Gastrocnemius medialis (tissue), 4 donors: ENCODE measurements around the gene SMARCA2. TPM values are rescaled to one million over a fixed set of nuclear protein-coding genes. Genes with fewer than 3 reads are reported as not detected.

Experiments
- ATAC-seq, 2 donors: fragments of 150-250 bp; one replicate each; pipeline ENCODE4 v1.9.1; 2016
- DNase-seq, 2 donors: peaks; one replicate each; pipeline ENCODE4 v3.0.0-alpha.2; 2019
- H3K27ac ChIP-seq, 4 donors: fragments of 200-600 bp; sonication (generic); 1 replicate in 1 of 4; 2 replicates in 3 of 4; pipeline ENCODE4 v1.5.1; 2016 to 2018; ENCODE audit warnings: mild to moderate bottlenecking in 2 of 4, moderate library complexity in 1 of 4
- H3K27me3 ChIP-seq, 3 donors: fragments of 200-600 bp; sonication (generic) in 2 of 3; 1 replicate in 1 of 3; 2 replicates in 2 of 3; pipeline versions ENCODE4 v1.5.1 to v1.6.0; 2016 to 2019; ENCODE audit warnings: mild to moderate bottlenecking in 1 of 3, moderate library complexity in 1 of 3
- H3K36me3 ChIP-seq, 2 donors: fragments of 200-600 bp; sonication (generic) in 1 of 2; one replicate each; pipeline ENCODE4 v1.5.1; 2017 to 2018
- H3K4me1 ChIP-seq, 2 donors: fragments of 200-600 bp; sonication (generic) in 1 of 2; one replicate each; pipeline ENCODE4 v1.5.1; 2016 to 2017; ENCODE audit warnings: mild to moderate bottlenecking in 2 of 2
- H3K4me3 ChIP-seq, 4 donors: fragments of 200-600 bp; sonication (generic) in 3 of 4; 1 replicate in 1 of 4; 2 replicates in 3 of 4; pipeline ENCODE4 v1.5.1; 2016 to 2019; ENCODE audit warnings: mild to moderate bottlenecking in 2 of 4
- H3K9me3 ChIP-seq, 3 donors: fragments of 200-600 bp; sonication (generic) in 2 of 3; 1 replicate in 1 of 3; 2 replicates in 2 of 3; pipeline ENCODE4 v1.5.1; 2016 to 2019
- POLR2A ChIP-seq, 2 donors: fragments of 450-650 bp; IDR thresholded peaks; one replicate each; pipeline ENCODE4 v1.6.1; 2017; ENCODE audit warnings: antibody characterized with exemption in 2 of 2, mild to moderate bottlenecking in 2 of 2, moderate library complexity in 2 of 2
- in situ Hi-C, 4 donors: fragments of 200-750 bp; cut with MboI; loops; one replicate each; pipeline versions ENCODE4 v1.15.0 to v1.8.0; 2017; ENCODE audit warnings: low sequenced_read_pairs in 4 of 4
- intact Hi-C: fragments of 100-400 bp; cut with DNase I; formaldehyde crosslinking; loops from one replicate; pipeline ENCODE4 v1.15.1; 2023; ENCODE audit warnings: low total_unique reads
- total RNA-seq, 4 donors: library from RNA; depleted of rRNA; stranded (reverse); fragments of >200 nt; gene quantifications; one replicate each; pipeline versions ENCODE4 v1.1.0 to v1.2.3, GENCODE V29; 2016
- TF ChIP-seq, protein P1 (sequence below), 5 experiments: fragments of 450-650 bp in 3 of 5; fragments of 200-600 bp in 2 of 5; sonication (generic) in 2 of 5; IDR thresholded peaks in 4 of 5; conservative IDR thresholded peaks in 1 of 5; 1 replicate in 4 of 5; 2 replicates in 1 of 5; pipeline ENCODE4 v1.5.1; 2016 to 2019; ENCODE audit warnings: antibody characterized with exemption in 5 of 5, mild to moderate bottlenecking in 3 of 5, moderate library complexity in 3 of 5

The SMARCA2 gene
- total RNA-seq, 4 donors from 2014 or later, result 54.6 to 69.7 (median 63.0) TPM

DNA sequence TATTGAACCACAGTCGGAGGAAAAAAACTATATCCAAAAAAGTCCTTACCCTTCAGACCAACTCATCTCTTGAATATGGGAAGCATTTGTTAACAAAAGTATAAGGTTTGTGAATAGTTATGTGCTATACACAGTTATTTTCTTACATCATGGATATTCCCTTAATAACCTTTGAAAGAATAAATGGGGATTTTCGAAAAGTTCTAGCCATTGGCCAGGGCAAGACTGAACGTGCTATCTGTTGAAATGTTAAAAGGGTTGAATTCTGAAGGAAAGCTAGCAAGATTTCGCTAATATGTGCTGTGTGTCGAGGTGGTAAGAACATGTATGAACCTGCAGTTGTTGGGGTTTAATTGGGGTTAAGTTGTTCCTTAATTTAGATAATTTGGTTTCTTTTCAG lies 140.8 kb downstream of the SMARCA2 start:
- DNase-seq (no peak), ATAC-seq (no peak)
- intact Hi-C loops (loop anchor here (5.0 to 10.0 kb wide), 4 partner anchors 136 to 509 kb away; partner anchors contain the start of genes SMARCA2 and VLDLR), in situ Hi-C loops (no loop called here)
- H3K27me3 ChIP-seq, result no peaks in the 10 kb centered on the region
- H3K9me3 ChIP-seq, result no peaks in the 10 kb centered on the region
- peaks cover 20 to 24% of the 10 kb centered on the region in 2 donors for H3K4me1 ChIP-seq
- H3K4me3 ChIP-seq, result no peak overlapping the region
- peak overlapping the region in 2 of 4 donors; percentile 3 to 78 for H3K27ac ChIP-seq
- H3K36me3 ChIP-seq, result no peaks in the 10 kb centered on the region
- TF ChIP-seq, protein P1, sequence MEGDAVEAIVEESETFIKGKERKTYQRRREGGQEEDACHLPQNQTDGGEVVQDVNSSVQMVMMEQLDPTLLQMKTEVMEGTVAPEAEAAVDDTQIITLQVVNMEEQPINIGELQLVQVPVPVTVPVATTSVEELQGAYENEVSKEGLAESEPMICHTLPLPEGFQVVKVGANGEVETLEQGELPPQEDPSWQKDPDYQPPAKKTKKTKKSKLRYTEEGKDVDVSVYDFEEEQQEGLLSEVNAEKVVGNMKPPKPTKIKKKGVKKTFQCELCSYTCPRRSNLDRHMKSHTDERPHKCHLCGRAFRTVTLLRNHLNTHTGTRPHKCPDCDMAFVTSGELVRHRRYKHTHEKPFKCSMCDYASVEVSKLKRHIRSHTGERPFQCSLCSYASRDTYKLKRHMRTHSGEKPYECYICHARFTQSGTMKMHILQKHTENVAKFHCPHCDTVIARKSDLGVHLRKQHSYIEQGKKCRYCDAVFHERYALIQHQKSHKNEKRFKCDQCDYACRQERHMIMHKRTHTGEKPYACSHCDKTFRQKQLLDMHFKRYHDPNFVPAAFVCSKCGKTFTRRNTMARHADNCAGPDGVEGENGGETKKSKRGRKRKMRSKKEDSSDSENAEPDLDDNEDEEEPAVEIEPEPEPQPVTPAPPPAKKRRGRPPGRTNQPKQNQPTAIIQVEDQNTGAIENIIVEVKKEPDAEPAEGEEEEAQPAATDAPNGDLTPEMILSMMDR (IDR thresholded peaks at IDR 0.05 in 4 of 5, conservative IDR thresholded peaks at IDR 0.05 in 1 of 5), result no peak
- TF ChIP-seq POLR2A (IDR thresholded peaks at IDR 0.05), result no peak

DNA sequence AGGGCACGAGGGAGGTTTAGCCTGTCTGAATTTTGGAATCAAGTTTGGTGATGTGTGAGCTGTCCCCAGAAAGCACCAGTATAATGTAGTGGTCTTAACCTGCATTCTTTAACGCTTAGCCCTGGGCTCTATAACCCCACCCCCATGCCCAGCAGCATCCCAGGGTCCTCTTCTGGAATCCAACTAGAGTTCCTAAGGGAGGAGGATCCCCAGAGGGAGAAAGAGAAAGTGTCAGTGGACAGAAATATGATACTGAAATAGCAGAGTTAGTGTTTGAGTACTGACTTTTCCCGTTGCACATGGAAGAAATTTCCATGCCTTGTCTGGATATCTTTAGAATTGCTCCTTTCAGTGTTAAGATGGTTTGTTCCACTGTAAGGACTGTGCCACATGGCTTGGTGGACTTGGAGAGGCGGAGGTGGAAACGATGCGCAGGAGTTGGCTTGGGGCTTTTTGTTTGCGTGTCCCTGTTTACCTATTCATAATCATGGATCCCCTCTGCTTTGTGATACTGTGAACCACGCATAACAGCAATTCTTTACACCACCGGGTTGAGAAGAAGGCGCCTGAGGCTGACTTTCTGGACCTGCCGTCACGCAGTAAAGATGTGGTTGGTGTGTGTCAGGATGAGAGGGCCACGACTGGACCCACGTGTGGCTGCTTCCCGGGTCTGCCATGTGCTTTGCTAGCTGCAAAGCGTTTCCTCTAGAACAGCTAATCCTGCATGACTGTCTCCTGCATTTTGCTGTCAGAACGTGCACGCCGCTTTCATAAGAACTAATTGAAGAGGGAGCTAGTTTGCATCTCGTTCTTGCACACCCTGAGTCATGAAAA lies 142.3 kb downstream of the SMARCA2 start:
- no peaks in the 10 kb centered on the region for H3K27me3 ChIP-seq
- intact Hi-C loops (loop anchor here (5.0 to 10.0 kb wide), 4 partner anchors 135 to 507 kb away; partner anchors contain the start of genes SMARCA2 and VLDLR), in situ Hi-C loops (no loop called here)
- DNase-seq (peak; percentile 71 to 76), ATAC-seq (peak; percentile 92 to 95)
- peak; percentile 45 to 62 for TF ChIP-seq POLR2A (IDR thresholded peaks at IDR 0.05)
- TF ChIP-seq, protein P1 (IDR thresholded peaks at IDR 0.05 in 4 of 5, conservative IDR thresholded peaks at IDR 0.05 in 1 of 5), result no peak
- peaks cover 20 to 24% of the 10 kb centered on the region in 2 donors for H3K4me1 ChIP-seq
- peak overlapping the region; percentile 54 to 70 (median 60) for H3K4me3 ChIP-seq
- H3K27ac ChIP-seq, result peak overlapping the region; percentile 78 to 90 (median 85)
- no peaks in the 10 kb centered on the region for H3K36me3 ChIP-seq
- H3K9me3 ChIP-seq, result no peaks in the 10 kb centered on the region

DNA sequence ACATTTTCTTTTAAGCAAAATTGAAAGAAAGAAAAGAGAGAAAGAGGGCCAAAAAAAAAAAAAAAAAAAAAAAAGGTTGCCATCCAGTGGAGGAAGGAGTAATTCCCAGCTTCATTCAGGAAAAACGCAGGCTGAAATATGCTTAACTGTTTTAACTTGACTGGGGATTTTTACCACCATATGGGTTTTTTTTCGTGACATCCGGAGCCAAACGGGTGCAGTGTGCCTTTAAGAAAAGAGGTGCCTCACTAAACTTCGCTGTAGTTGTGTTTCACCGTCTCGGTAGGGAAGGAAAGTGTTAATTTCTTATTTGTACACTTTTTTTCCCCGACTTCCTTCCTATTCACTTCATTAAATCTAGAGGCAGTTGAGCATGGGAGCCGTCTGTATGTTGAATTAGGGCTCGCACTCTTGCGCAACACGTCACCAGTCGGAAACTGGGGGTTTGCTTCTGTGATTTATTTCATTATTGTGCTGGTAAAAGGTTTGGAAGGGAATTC lies 143.0 kb downstream of the SMARCA2 start:
- peak; percentile 32 to 35 for DNase-seq
- in situ Hi-C loops (no loop called here), intact Hi-C loops (loop anchor here (5.0 to 10.0 kb wide), 4 partner anchors 134 to 507 kb away; partner anchors contain the start of genes SMARCA2 and VLDLR)

DNA sequence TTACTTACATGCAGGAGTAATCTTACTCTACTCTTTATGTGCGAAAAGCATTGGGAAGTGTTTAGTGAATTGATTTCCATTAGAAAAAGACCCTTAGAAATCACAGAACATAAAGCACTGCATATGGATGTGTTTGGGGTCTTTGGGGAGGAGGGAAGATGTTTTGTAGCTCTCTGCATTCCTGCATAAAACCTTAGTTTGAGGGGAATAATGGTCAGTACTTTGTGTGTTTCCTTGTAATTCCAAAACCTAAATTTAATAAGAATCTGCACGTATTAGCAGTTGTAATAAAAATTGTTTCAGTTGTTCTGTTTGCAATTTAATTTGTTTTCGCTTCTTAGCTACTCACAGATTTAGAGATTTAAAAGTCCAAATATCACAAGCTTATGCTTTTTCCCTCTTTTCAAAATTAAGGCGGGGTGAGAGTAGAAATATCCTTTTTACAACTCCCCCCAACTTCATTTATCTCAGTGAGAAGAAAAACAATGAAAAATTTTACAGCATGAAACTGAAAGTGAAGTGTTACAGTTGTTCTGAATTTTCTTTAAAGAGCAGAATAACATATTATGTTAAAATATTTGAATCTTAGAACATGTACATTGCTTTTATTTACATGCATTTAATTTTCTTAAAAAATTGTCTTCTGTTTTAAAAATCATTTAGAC lies 143.8 kb downstream of the SMARCA2 start:
- Histone ChIP-seq H3K36me3 (no peaks in the 10 kb centered on the region), H3K4me1 (peaks cover 17 to 18% of the 10 kb centered on the region in 2 donors), H3K4me3 (peak overlapping the region; percentile 54 to 70 (median 60)), H3K27me3 (no peaks in the 10 kb centered on the region), H3K9me3 (no peaks in the 10 kb centered on the region), H3K27ac (peak overlapping the region; percentile 78 to 90 (median 85))
- intact Hi-C loops, result loop anchor here (5.0 to 10.0 kb wide), 4 partner anchors 133 to 506 kb away; partner anchors contain the start of genes SMARCA2 and VLDLR
- DNase-seq, result no peak
- in situ Hi-C loops, result no loop called here
- ATAC-seq, result no peak
- TF ChIP-seq POLR2A (IDR thresholded peaks at IDR 0.05), result no peak
- TF ChIP-seq, protein P1 (IDR thresholded peaks at IDR 0.05 in 4 of 5, conservative IDR thresholded peaks at IDR 0.05 in 1 of 5), result no peak

More for the DNA sequence above, 143.0 kb downstream of the SMARCA2 start:
- Histone ChIP-seq H3K36me3 (no peaks in the 10 kb centered on the region), H3K4me1 (peaks cover 18 to 23% of the 10 kb centered on the region in 2 donors), H3K27ac (peak overlapping the region; percentile 78 to 90 (median 85)), H3K27me3 (no peaks in the 10 kb centered on the region), H3K4me3 (peak overlapping the region; percentile 54 to 70 (median 60)), H3K9me3 (no peaks in the 10 kb centered on the region)
- peak; percentile 37 to 67 for ATAC-seq
- no peak for TF ChIP-seq POLR2A (IDR thresholded peaks at IDR 0.05)
- TF ChIP-seq, protein P1 (IDR thresholded peaks at IDR 0.05 in 4 of 5, conservative IDR thresholded peaks at IDR 0.05 in 1 of 5), result peak in 1 of 5 experiments; percentile 11
